Osteoblast (primary cell): ENCODE measurements around the gene PTPRE. TPM values are rescaled to one million over a fixed set of nuclear protein-coding genes. Genes with fewer than 3 reads are reported as not detected.

ENCODE experiments used
- DNase-seq: peaks from one replicate; pipeline ENCODE4 v3.0.0; 2011; ENCODE audit warnings: low spot score, mixed read lengths; ENCODE audit not compliant: insufficient read length; ENCODE audit errors: missing footprints
- H2AFZ ChIP-seq: 2 replicates; pipeline ENCODE4 v1.6.0; 2011; ENCODE audit warnings: mild to moderate bottlenecking, low read length
- H3K27ac ChIP-seq: 2 replicates; pipeline ENCODE4 v1.5.1; 2011; ENCODE audit warnings: mild to moderate bottlenecking, low read depth, low read length, moderate library complexity
- H3K27me3 ChIP-seq: 2 replicates; pipeline ENCODE4 v1.6.0; 2012; ENCODE audit warnings: mild to moderate bottlenecking, control low read depth, inconsistent platforms, low read length, moderate library complexity; ENCODE audit not compliant: insufficient read depth
- H3K36me3 ChIP-seq: 2 replicates; pipeline ENCODE4 v1.5.1; 2011; ENCODE audit warnings: mild to moderate bottlenecking, low read length, control low read depth, moderate library complexity; ENCODE audit not compliant: insufficient read depth
- H3K4me1 ChIP-seq: 2 replicates; pipeline ENCODE4 v1.5.1; 2011; ENCODE audit warnings: mild to moderate bottlenecking, low read length, control low read depth, moderate library complexity; ENCODE audit not compliant: insufficient read depth
- H3K4me2 ChIP-seq: 2 replicates; pipeline ENCODE4 v1.6.0; 2011; ENCODE audit warnings: mild to moderate bottlenecking, low read length; ENCODE audit not compliant: insufficient read depth
- H3K4me3 ChIP-seq: fragments of 200-600 bp; sonication (generic); 3 replicates; pipeline ENCODE4 v1.5.1; 2012; ENCODE audit warnings: mild to moderate bottlenecking, low read length, inconsistent platforms; ENCODE audit not compliant: insufficient read depth
- H3K79me2 ChIP-seq: 2 replicates; pipeline ENCODE4 v1.6.0; 2012; ENCODE audit warnings: mild to moderate bottlenecking, low read length, control low read depth, inconsistent platforms; ENCODE audit not compliant: insufficient read depth
- H3K9me3 ChIP-seq: 2 replicates; pipeline ENCODE4 v1.5.1; 2011; ENCODE audit warnings: low read depth, low read length, control low read depth
- H4K20me1 ChIP-seq: 2 replicates; pipeline ENCODE4 v1.6.0; 2012; ENCODE audit warnings: mild to moderate bottlenecking, low read length, control low read depth; ENCODE audit not compliant: insufficient read depth
- total RNA-seq: library from RNA; depleted of rRNA; stranded (reverse); fragments of >200 nt; gene quantifications from 2 replicates; pipeline ENCODE4 v1.2.3, GENCODE V29; 2012
- TF ChIP-seq, protein P1 (sequence below): IDR thresholded peaks from 2 replicates; pipeline ENCODE4 v1.5.1; 2011; ENCODE audit warnings: mild to moderate bottlenecking, low read depth, low read length, moderate library complexity; ENCODE audit errors: extremely low read depth

Gene PTPRE
- total RNA-seq, 1 donor, result 9.0 TPM

DNA sequence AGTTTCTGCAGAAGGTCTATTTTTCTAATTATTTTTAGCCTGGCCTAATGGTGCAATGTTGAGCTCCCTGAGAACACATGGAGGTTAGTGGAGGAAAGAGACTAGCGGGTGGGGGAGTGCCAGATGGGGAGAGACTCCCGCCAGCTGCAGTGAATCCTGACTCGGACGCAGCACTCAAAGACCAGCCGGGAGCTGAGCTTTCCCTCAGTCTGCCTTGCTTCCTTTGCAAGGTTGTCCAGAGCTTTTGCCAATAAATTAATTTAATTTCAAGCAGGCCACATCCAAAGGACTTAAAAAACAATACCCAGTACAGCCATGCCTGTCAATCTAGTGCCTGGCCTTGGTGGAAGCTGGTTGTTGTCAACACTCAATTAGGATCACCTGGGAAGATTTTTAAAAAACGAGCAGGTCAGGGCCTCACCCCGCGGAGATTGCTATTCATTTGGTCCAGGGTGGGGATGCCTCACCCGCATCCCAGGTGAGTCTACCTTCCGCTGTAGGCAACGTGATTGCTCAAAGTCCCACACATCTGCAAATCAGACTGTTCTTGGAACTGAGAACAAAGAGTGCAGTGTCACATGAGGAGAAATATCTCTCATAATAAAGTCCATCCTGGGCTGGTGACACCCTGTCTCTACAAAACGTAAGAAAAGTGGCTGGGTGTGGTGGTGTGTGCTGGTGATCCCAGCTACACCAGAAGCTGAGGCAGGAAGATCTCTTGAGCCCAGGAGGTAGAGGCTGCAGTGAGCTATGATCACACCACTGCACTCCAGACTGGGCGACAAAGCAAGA, 18.2 kb upstream of the PTPRE start:
- TF ChIP-seq, protein P1, sequence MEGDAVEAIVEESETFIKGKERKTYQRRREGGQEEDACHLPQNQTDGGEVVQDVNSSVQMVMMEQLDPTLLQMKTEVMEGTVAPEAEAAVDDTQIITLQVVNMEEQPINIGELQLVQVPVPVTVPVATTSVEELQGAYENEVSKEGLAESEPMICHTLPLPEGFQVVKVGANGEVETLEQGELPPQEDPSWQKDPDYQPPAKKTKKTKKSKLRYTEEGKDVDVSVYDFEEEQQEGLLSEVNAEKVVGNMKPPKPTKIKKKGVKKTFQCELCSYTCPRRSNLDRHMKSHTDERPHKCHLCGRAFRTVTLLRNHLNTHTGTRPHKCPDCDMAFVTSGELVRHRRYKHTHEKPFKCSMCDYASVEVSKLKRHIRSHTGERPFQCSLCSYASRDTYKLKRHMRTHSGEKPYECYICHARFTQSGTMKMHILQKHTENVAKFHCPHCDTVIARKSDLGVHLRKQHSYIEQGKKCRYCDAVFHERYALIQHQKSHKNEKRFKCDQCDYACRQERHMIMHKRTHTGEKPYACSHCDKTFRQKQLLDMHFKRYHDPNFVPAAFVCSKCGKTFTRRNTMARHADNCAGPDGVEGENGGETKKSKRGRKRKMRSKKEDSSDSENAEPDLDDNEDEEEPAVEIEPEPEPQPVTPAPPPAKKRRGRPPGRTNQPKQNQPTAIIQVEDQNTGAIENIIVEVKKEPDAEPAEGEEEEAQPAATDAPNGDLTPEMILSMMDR, result no peak
- H3K4me2 ChIP-seq, result no peak overlapping the region
- H2AFZ ChIP-seq, result no peak overlapping the region
- no peak overlapping the region for H3K27ac ChIP-seq
- H4K20me1 ChIP-seq, result no peaks in the 10 kb centered on the region
- no peaks in the 10 kb centered on the region for H3K36me3 ChIP-seq
- no peak overlapping the region for H3K4me3 ChIP-seq
- no peaks in the 10 kb centered on the region for H3K79me2 ChIP-seq
- H3K27me3 ChIP-seq, result peaks cover 6% of the 10 kb centered on the region
- peaks cover 10% of the 10 kb centered on the region for H3K4me1 ChIP-seq
- DNase-seq, result no peak
- H3K9me3 ChIP-seq, result no peaks in the 10 kb centered on the region

DNA sequence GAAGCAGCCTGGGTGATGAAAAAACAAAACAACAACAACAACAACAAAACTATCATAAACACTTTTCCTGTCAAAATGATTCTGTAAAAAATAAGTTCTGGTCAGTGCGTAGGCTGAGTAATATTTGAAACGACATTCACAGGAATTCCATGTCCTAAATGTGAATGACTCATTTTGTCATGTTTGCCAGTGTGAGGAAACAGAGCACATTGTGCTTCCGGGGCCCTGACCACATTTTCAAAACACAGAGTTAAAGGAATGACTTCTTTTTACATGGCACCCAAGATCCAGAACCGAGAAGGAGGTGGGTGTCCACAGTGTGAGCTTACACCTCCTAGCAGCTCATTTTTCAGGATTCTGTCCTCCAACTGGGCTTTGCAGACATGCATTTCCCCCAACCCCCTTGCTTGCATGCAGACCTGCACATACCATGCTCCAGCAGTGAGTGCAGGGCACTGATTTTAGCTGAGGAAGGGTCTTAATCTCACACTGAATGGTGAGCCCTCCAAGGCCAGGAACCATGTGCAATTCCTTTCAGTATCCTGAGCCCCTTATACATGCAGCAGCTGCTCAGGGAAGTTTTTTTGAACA, 17.2 kb upstream of the PTPRE start:
- Histone ChIP-seq H3K4me2 (peak overlapping the region; percentile 1), H2AFZ (no peak overlapping the region), H3K79me2 (no peaks in the 10 kb centered on the region), H3K4me3 (no peak overlapping the region), H3K4me1 (peaks cover 10% of the 10 kb centered on the region), H3K9me3 (no peaks in the 10 kb centered on the region), H4K20me1 (no peaks in the 10 kb centered on the region), H3K36me3 (no peaks in the 10 kb centered on the region), H3K27me3 (peaks cover 6% of the 10 kb centered on the region), H3K27ac (no peak overlapping the region)
- TF ChIP-seq, protein P1, result no peak
- peak; percentile 86 for DNase-seq

DNA sequence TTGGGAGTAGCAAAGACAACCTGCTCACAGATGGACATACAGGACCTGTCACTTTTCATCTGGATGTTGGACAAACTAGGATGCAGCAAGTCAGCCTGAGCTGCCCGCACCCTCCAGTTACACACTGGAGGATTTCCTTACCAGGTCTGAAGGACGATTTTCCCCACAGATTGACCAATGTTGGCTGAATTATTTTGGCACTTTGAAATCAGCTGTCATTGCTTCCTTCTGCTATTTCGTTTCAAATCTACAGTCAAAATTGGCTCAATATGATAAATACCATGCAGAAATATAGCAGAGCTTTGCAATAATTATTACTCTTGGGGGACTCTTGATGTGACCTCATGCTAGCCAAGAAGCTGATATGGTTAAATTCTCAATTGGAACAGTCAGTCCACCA, 16.7 kb upstream of the PTPRE start:
- H3K27me3 ChIP-seq, result peaks cover 6% of the 10 kb centered on the region
- no peak overlapping the region for H3K4me2 ChIP-seq
- no peak for DNase-seq
- H3K9me3 ChIP-seq, result no peaks in the 10 kb centered on the region
- H3K4me1 ChIP-seq, result peaks cover 10% of the 10 kb centered on the region
- H3K4me3 ChIP-seq, result no peak overlapping the region
- TF ChIP-seq, protein P1, result no peak
- no peak overlapping the region for H3K27ac ChIP-seq
- H3K79me2 ChIP-seq, result no peaks in the 10 kb centered on the region
- H3K36me3 ChIP-seq, result no peaks in the 10 kb centered on the region
- no peak overlapping the region for H2AFZ ChIP-seq
- H4K20me1 ChIP-seq, result no peaks in the 10 kb centered on the region

DNA sequence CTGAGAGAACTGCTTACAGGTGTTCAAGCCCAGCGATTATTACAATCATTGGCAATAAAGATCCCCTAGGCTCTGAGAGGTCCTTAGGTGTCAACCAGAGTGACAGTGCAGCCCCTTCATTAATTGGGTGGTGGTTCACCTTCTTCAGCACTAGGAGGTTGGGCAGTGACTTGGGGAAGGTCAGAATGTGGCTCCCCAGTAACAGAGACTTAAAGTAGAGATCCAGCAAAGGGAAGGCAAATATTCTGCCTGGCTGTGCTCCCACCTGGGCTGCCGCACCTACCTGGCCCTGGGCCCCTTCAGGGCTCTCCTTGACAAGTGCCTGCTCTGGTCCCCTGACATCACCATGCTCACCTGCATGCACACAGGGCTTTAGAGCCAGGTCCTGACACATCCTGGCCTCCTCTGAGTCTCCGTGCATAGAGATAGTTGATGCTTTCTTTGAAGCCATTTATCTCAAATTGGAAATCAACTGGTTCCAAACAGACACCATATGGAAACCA, 16.0 kb upstream of the PTPRE start:
- H2AFZ ChIP-seq, result no peak overlapping the region
- TF ChIP-seq, protein P1, result no peak
- no peaks in the 10 kb centered on the region for H3K36me3 ChIP-seq
- no peak for DNase-seq
- H3K27me3 ChIP-seq, result peaks cover 6% of the 10 kb centered on the region
- no peak overlapping the region for H3K27ac ChIP-seq
- H3K4me2 ChIP-seq, result no peak overlapping the region
- no peaks in the 10 kb centered on the region for H4K20me1 ChIP-seq
- H3K9me3 ChIP-seq, result no peaks in the 10 kb centered on the region
- no peaks in the 10 kb centered on the region for H3K79me2 ChIP-seq
- H3K4me1 ChIP-seq, result peaks cover 8% of the 10 kb centered on the region
- no peak overlapping the region for H3K4me3 ChIP-seq
